PC-9 (cell line): Measurements from ENCODE around the gene MAST2. TPM values are rescaled to one million over a fixed set of nuclear protein-coding genes. Genes with fewer than 3 reads are reported as not detected.
A peak's percentile ranks its signal among the peaks of the same experiment; 100 is the strongest.

Experiments used
- BruUV-seq: library from RNA; stranded (reverse); fragments of 400-500 nt; replicated peaks from 2 replicates; lab custom pipeline; 2021; lab: Mats Ljungman, UMichigan
- CTCF ChIA-PET: fragments of 300-600 bp; sonication (Branson Sonifier 250); formaldehyde crosslinking; loops from one replicate; lab custom pipeline; 2022; ENCODE audit warnings: antibody characterized with exemption; lab: Charles Lee
- POLR2A ChIA-PET: fragments of 300-600 bp; sonication (Branson Sonifier 250); formaldehyde crosslinking; loops from one replicate; lab custom pipeline; 2022; ENCODE audit warnings: antibody characterized with exemption; ENCODE audit not compliant: unreplicated experiment; lab: Charles Lee
- DNase-seq, 2 experiments: peaks; one replicate each; pipeline versions ENCODE4 v3.0.0 to v3.0.0-alpha.2; 2015 to 2022; ENCODE audit warnings: mixed read lengths in 1 of 2
- H2AFZ ChIP-seq: fragments of 200-600 bp; sonication (generic); 2 replicates; pipeline ENCODE4 v1.8.1; 2017; ENCODE audit warnings: antibody characterized with exemption
- H3F3A ChIP-seq: fragments of 200-600 bp; sonication (generic); 2 replicates; pipeline ENCODE4 v1.8.1; 2017; ENCODE audit warnings: antibody characterized with exemption, mild to moderate bottlenecking, low read depth; ENCODE audit not compliant: insufficient read depth
- H3K27ac ChIP-seq: fragments of 200-600 bp; sonication (generic); 2 replicates; pipeline ENCODE4 v1.6.1; 2016; ENCODE audit warnings: mixed run types
- H3K27me3 ChIP-seq: fragments of 200-600 bp; sonication (generic); 2 replicates; pipeline ENCODE4 v1.6.1; 2016; ENCODE audit warnings: low read depth, mixed run types; ENCODE audit not compliant: insufficient read depth
- H3K36me3 ChIP-seq: fragments of 200-600 bp; sonication (generic); 2 replicates; pipeline ENCODE4 v1.6.1; 2016; ENCODE audit warnings: low read depth, mixed run types
- H3K4me1 ChIP-seq: fragments of 200-600 bp; sonication (generic); replicated peaks from 2 replicates; pipeline ENCODE4 v1.6.1; 2016; ENCODE audit warnings: mixed run types; ENCODE audit not compliant: insufficient read depth
- H3K4me2 ChIP-seq: fragments of 200-600 bp; sonication (generic); 2 replicates; pipeline ENCODE4 v1.6.1; 2017; ENCODE audit warnings: mixed run types
- H3K4me3 ChIP-seq: fragments of 200-600 bp; sonication (generic); 2 replicates; pipeline ENCODE4 v1.6.1; 2016; ENCODE audit warnings: mixed run types
- H3K79me2 ChIP-seq: fragments of 200-600 bp; sonication (generic); 2 replicates; pipeline ENCODE4 v1.6.1; 2017; ENCODE audit warnings: low read depth, mixed run types
- H3K9me2 ChIP-seq: fragments of 200-600 bp; sonication (generic); 2 replicates; pipeline ENCODE4 v1.8.1; 2017; ENCODE audit warnings: mild to moderate bottlenecking; ENCODE audit not compliant: insufficient read depth
- H3K9me3 ChIP-seq: fragments of 200-600 bp; sonication (generic); 2 replicates; pipeline ENCODE4 v1.8.1; 2016; ENCODE audit warnings: low read depth; ENCODE audit not compliant: insufficient read depth
- H4K20me1 ChIP-seq: fragments of 200-600 bp; sonication (generic); 2 replicates; pipeline ENCODE4 v1.8.1; 2017; ENCODE audit not compliant: insufficient read depth
- CTCF ChIP-seq: fragments of 200-600 bp; sonication (generic); conservative IDR thresholded peaks from 2 replicates; pipeline ENCODE4 v1.6.1; 2017; ENCODE audit warnings: mixed run types, antibody characterized with exemption, mild to moderate bottlenecking, moderate library complexity
- EZH2 ChIP-seq: fragments of 200-600 bp; sonication (generic); IDR thresholded peaks from 2 replicates; pipeline ENCODE4 v1.8.0; 2017; ENCODE audit warnings: antibody characterized with exemption, low read depth
- intact Hi-C: fragments of 100-400 bp; cut with micrococcal nuclease; formaldehyde crosslinking; loops from one replicate; pipeline ENCODE4 v1.10.0; 2022; ENCODE audit not compliant: unreplicated experiment
- total RNA-seq: library from RNA; stranded (reverse); gene quantifications from 2 replicates; pipeline ENCODE4 v1.2.3, GENCODE V29; 2021

MAST2 gene
- total RNA-seq, 1 experiment from 2014 or later: 58.8 TPM

DNA sequence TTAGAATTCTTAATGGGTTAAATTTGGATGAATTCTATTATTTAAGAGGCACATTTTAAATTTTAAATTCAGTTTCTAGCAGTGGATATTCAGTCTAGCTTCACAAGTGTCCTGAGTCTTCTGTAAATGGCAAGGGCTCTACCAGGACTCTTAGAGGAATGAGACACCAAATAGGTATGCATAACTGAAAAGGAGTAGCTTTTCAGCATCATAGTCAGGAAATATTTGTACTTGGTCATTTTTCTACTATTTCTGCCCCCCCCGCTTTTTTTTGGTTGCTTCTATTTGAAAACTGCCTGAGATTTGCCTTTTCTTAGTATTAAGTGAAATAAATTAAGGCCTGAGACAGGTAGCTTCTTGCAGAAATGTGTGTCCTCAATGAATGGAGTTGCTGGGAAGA, 80.2 kb downstream of the MAST2 start:
- Histone ChIP-seq H3K9me2 (no peaks in the 10 kb centered on the region), H3K4me3 (no peak overlapping the region), H2AFZ (no peak overlapping the region), H3K36me3 (0 out of 2 replicates have a peak, but pooled peaks cover 3% of the 10 kb centered on the region), H3K27me3 (no peaks in the 10 kb centered on the region), H3K79me2 (peaks cover 5% of the 10 kb centered on the region; the same call in 1 of the 2 replicates), H4K20me1 (no peaks in the 10 kb centered on the region), H3K4me2 (no peak overlapping the region), H3F3A (peaks cover 10% of the 10 kb centered on the region), H3K4me1 (no peaks in the 10 kb centered on the region; the same call in 1 of the 2 replicates), H3K27ac (no peak overlapping the region), H3K9me3 (no peaks in the 10 kb centered on the region)
- intact Hi-C loops: loop anchor here (5.0 kb wide), 3 partner anchors 131 to 231 kb away; partner anchors contain the start of genes GPBP1L1, IPP and TMEM69
- POLR2A ChIA-PET: interaction anchor here (0.6 kb wide), 1 partner anchor 25 kb away, joined by 3 read pairs; no protein-coding TSS in a partner anchor
- DNase-seq: no peak
- BruUV-seq: no TSS peak
- CTCF ChIA-PET: interaction anchor here (0.6 to 0.7 kb wide), 2 partner anchors 295 to 333 kb away, joined by 6 to 10 read pairs; partner anchors contain the start of gene AKR1A1
- TF ChIP-seq EZH2 (no peak), CTCF (no peak)

DNA sequence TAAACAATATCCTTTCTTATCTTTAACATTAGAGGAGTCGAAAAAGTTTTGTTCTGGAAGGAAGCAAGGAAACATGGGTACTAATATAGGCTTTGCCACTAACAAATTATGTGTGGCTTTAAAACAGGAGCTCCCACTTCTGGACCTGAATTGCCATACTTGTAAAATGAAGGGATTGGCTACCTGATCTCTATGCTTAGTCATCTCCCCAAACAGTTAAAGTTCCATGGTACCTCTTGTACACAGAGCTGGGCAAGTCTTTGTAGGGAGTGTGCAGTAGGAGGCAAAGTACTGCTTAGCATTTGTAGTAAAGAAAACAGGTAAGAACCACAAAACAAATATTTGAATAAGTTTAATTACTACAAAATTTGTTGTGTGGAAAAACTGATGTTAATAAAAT, 81.3 kb downstream of the MAST2 start:
- Histone ChIP-seq H2AFZ (no peak overlapping the region), H3K79me2 (no peaks in the 10 kb centered on the region), H4K20me1 (no peaks in the 10 kb centered on the region), H3K9me3 (0 out of 2 replicates have a peak, but pooled peaks cover 1% of the 10 kb centered on the region), H3F3A (peaks cover 5% of the 10 kb centered on the region), H3K27me3 (no peaks in the 10 kb centered on the region), H3K4me2 (no peak overlapping the region), H3K36me3 (0 out of 2 replicates have a peak, but pooled peaks cover 3% of the 10 kb centered on the region), H3K4me1 (no peaks in the 10 kb centered on the region; the same call in 1 of the 2 replicates), H3K27ac (no peak overlapping the region), H3K4me3 (no peak overlapping the region), H3K9me2 (no peaks in the 10 kb centered on the region)
- intact Hi-C loops: loop anchor here (5.0 kb wide), 3 partner anchors 132 to 232 kb away; partner anchors contain the start of genes GPBP1L1, IPP and TMEM69
- TF ChIP-seq EZH2: no peak
- no peak for TF ChIP-seq CTCF
- DNase-seq: peak; percentile 9 to 37
- BruUV-seq: no TSS peak
- ChIA-PET POLR2A (interaction anchor here (0.5 kb wide), 1 partner anchor 69 kb away, joined by 14 read pairs; no protein-coding TSS in a partner anchor), CTCF (interaction anchor here (0.5 to 1.0 kb wide), 3 partner anchors 339 to 1170 kb away, joined by 3 read pairs; no protein-coding TSS in a partner anchor)

- CTCF ChIA-PET: no interaction called here
- Histone ChIP-seq H3K4me2 (no peak overlapping the region), H3K9me3 (0 out of 2 replicates have a peak, but pooled peaks cover 4% of the 10 kb centered on the region), H3K9me2 (no peaks in the 10 kb centered on the region), H3K4me3 (no peak overlapping the region), H3K27ac (no peak overlapping the region), H3K79me2 (no peaks in the 10 kb centered on the region), H3K27me3 (no peaks in the 10 kb centered on the region), H4K20me1 (no peaks in the 10 kb centered on the region), H3K36me3 (0 out of 2 replicates have a peak, but pooled peaks cover 3% of the 10 kb centered on the region), H3F3A (peaks cover 5% of the 10 kb centered on the region), H3K4me1 (no peaks in the 10 kb centered on the region; the same call in 1 of the 2 replicates), H2AFZ (no peak overlapping the region)
- intact Hi-C loops: no loop called here
- no peak for DNase-seq
- no TSS peak for BruUV-seq
- TF ChIP-seq CTCF (no peak), EZH2 (no peak)
- POLR2A ChIA-PET: no interaction called here
These were observed 82.8 kb downstream of the MAST2 start for GRCh38 chr1:45886229-45886628.
